Measurements from ENCODE around the gene AMFR. TPM values are rescaled to one million over a fixed set of nuclear protein-coding genes. Genes with fewer than 3 reads are reported as not detected.
A peak's percentile ranks its signal among the peaks of the same experiment; 100 is the strongest.

Gene AMFR
- total RNA-seq, 1 donor from 2014 or later = 65.4 TPM

DNA sequence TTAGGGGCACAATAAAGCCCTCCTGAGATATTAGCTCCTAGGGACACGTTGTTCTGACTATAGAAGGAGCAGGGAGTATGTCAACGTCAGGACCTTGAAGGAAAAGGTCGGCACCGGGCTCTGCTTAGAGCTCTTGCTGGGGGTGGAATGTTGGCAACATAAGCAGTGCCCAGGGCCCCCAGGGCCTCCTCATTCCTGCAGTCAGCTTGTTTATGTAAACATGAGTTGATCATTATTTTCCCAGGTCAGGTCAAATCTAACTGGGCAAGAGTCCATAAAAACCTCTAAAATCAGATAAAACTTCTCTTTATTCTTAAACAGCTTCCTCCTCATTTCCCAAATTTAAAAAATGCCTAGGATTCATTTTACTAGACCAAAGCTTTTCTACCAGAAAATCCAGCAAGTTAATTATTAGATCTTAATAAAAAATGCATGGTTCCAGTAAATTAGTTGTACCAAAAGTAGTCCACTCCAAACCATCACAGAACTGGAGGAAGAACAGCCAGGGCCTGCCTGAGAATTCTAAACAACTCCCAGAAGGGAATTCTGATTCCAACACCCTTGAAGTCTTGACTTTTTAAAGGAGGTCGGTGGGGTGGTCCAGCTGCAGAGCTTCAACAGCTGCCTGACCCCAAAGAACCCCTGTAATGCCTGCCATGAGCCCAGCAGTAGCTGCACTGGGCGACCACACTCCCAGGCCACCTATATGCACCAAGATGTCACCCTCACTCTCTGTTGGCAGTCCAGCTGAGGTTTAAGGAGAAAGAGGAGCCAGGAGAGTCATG lies 54.3 kb downstream of the AMFR start:
- TF ChIP-seq, protein P1, sequence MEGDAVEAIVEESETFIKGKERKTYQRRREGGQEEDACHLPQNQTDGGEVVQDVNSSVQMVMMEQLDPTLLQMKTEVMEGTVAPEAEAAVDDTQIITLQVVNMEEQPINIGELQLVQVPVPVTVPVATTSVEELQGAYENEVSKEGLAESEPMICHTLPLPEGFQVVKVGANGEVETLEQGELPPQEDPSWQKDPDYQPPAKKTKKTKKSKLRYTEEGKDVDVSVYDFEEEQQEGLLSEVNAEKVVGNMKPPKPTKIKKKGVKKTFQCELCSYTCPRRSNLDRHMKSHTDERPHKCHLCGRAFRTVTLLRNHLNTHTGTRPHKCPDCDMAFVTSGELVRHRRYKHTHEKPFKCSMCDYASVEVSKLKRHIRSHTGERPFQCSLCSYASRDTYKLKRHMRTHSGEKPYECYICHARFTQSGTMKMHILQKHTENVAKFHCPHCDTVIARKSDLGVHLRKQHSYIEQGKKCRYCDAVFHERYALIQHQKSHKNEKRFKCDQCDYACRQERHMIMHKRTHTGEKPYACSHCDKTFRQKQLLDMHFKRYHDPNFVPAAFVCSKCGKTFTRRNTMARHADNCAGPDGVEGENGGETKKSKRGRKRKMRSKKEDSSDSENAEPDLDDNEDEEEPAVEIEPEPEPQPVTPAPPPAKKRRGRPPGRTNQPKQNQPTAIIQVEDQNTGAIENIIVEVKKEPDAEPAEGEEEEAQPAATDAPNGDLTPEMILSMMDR (conservative IDR thresholded peaks at IDR 0.05) = no peak
- Mint-ChIP-seq H3K9me3 (no peaks in the 10 kb centered on the region), H3K27me3 (no peaks in the 10 kb centered on the region), H3K4me1 (ENCODE audit: unreplicated experiment) (peaks cover 27% of the 10 kb centered on the region), H3K4me3 (no peak overlapping the region), H3K27ac (peak overlapping the region; percentile 88), H3K36me3 (peaks cover 18% of the 10 kb centered on the region)
- DNase-seq (ENCODE audit: extremely low spot score, unreplicated experiment) = peak; percentile 44

GRCh38 chr16:56370185-56370874 lies 55.0 kb downstream of the AMFR start:
- TF ChIP-seq, protein P1 (conservative IDR thresholded peaks at IDR 0.05) = no peak
- H3K27ac Mint-ChIP-seq = peak overlapping the region; percentile 88
- peaks cover 18% of the 10 kb centered on the region for H3K36me3 Mint-ChIP-seq
- no peaks in the 10 kb centered on the region for H3K9me3 Mint-ChIP-seq
- H3K27me3 Mint-ChIP-seq = no peaks in the 10 kb centered on the region
- H3K4me3 Mint-ChIP-seq = no peak overlapping the region
- H3K4me1 Mint-ChIP-seq (ENCODE audit: unreplicated experiment) = peaks cover 27% of the 10 kb centered on the region
- DNase-seq (ENCODE audit: extremely low spot score, unreplicated experiment) = no peak

DNA sequence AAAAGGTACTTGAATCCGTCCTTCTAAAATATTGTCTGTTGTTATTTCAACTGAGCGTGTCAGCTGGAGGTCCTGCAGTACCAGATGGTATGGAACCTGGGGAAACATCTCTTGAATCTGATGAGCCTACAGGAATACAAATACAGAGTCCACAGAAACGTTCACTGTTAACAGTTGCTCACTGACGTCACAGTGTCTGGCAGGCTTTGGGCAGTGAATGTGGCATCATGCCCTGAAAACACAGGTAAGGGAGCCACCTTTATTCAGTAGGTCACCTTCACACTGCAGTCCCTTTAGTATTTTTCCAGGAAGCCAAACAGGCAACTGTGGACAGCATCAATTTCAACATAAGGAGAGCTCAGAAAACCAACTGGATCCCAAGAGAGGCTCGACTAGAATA lies 56.1 kb downstream of the AMFR start:
- no peak overlapping the region for H3K27ac Mint-ChIP-seq
- no peaks in the 10 kb centered on the region for H3K27me3 Mint-ChIP-seq
- no peaks in the 10 kb centered on the region for H3K9me3 Mint-ChIP-seq
- DNase-seq (ENCODE audit: extremely low spot score, unreplicated experiment) = no peak
- TF ChIP-seq, protein P1 (conservative IDR thresholded peaks at IDR 0.05) = no peak
- peaks cover 15% of the 10 kb centered on the region for H3K36me3 Mint-ChIP-seq
- no peak overlapping the region for H3K4me3 Mint-ChIP-seq
- H3K4me1 Mint-ChIP-seq (ENCODE audit: unreplicated experiment) = peaks cover 27% of the 10 kb centered on the region

DNA sequence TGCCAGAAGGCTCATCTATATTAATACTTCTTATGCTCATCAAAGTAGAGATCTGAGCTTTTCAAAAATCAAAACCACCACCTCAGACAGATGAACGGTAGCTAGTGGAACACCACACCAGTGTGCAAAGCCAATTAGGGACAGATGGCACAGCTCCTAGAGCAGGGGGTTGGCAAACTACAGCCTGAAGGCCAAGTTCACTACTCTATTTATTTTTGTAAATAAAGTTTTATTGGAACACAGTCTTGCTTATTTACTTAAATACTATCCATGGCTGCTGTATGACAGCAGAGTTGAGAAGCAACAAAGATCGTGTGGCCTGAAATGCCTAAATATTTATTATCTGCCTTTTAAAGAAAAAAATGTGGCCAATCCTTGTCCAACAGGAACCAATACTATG lies 56.8 kb downstream of the AMFR start:
- Mint-ChIP-seq H3K9me3 (no peaks in the 10 kb centered on the region), H3K36me3 (peaks cover 15% of the 10 kb centered on the region), H3K27me3 (no peaks in the 10 kb centered on the region), H3K4me1 (ENCODE audit: unreplicated experiment) (peaks cover 27% of the 10 kb centered on the region), H3K4me3 (no peak overlapping the region), H3K27ac (no peak overlapping the region)
- DNase-seq (ENCODE audit: extremely low spot score, unreplicated experiment) = no peak
- TF ChIP-seq, protein P1 (conservative IDR thresholded peaks at IDR 0.05) = no peak

GRCh38 chr16:56367764-56368163 lies 57.6 kb downstream of the AMFR start:
- Mint-ChIP-seq H3K36me3 (peaks cover 15% of the 10 kb centered on the region), H3K4me3 (no peak overlapping the region), H3K27ac (no peak overlapping the region), H3K27me3 (no peaks in the 10 kb centered on the region), H3K9me3 (no peaks in the 10 kb centered on the region), H3K4me1 (ENCODE audit: unreplicated experiment) (peaks cover 26% of the 10 kb centered on the region)
- peak; percentile 37 for DNase-seq (ENCODE audit: extremely low spot score, unreplicated experiment)
- TF ChIP-seq, protein P1 (conservative IDR thresholded peaks at IDR 0.05) = no peak
